Caco-2 (cell line): Measurements from ENCODE around the gene DLGAP4. TPM values are rescaled to one million over a fixed set of nuclear protein-coding genes. Genes with fewer than 3 reads are reported as not detected.

Experiments
- BruUV-seq: library from RNA; stranded (reverse); fragments of 400-500 nt; replicated peaks from 2 replicates; lab custom pipeline; 2021; lab: Mats Ljungman, UMichigan
- CTCF ChIA-PET: fragments of 300-600 bp; sonication (Branson Sonifier 250); formaldehyde crosslinking; loops from one replicate; lab custom pipeline; 2022; ENCODE audit warnings: antibody characterized with exemption; lab: Charles Lee
- POLR2A ChIA-PET: fragments of 300-600 bp; sonication (Branson Sonifier 250); formaldehyde crosslinking; loops from one replicate; lab custom pipeline; 2022; ENCODE audit warnings: antibody characterized with exemption; lab: Charles Lee
- DNase-seq, 2 experiments: peaks; one replicate each; pipeline versions ENCODE4 v3.0.0 to v3.0.0-alpha.2; 2020 to 2022
- H3K27me3 ChIP-seq: replicated peaks from 2 replicates; pipeline ENCODE4 v1.6.0; 2011; ENCODE audit warnings: low read length; ENCODE audit not compliant: control insufficient read depth, insufficient read depth
- H3K36me3 ChIP-seq: 2 replicates; pipeline ENCODE4 v1.5.1; 2011; ENCODE audit warnings: low read length; ENCODE audit not compliant: control insufficient read depth, insufficient read depth
- H3K4me1 ChIP-seq: fragments of 250-450 bp; sonication (Bioruptor Pico); 2 replicates; pipeline ENCODE4 v1.5.1; 2020; ENCODE audit warnings: mild to moderate bottlenecking
- H3K4me3 ChIP-seq: 2 replicates; pipeline ENCODE4 v1.5.1; 2011; ENCODE audit warnings: low read depth, mild to moderate bottlenecking, control low read depth, low read length
- H3K9me3 ChIP-seq: fragments of 250-450 bp; sonication (Bioruptor Pico); 2 replicates; pipeline ENCODE4 v1.5.1; 2020; ENCODE audit warnings: mild to moderate bottlenecking, moderate library complexity
- H3K27ac Mint-ChIP-seq: one replicate; pipeline ENCODE4 v1.8.0; 2022; ENCODE audit warnings: mixed read lengths; ENCODE audit not compliant: unreplicated experiment
- H3K27me3 Mint-ChIP-seq: one replicate; pipeline ENCODE4 v1.8.0; 2022; ENCODE audit warnings: mixed read lengths; ENCODE audit not compliant: insufficient read depth, unreplicated experiment
- H3K36me3 Mint-ChIP-seq: one replicate; pipeline ENCODE4 v1.8.0; 2022; ENCODE audit warnings: mild to moderate bottlenecking, mixed read lengths; ENCODE audit not compliant: insufficient read depth, unreplicated experiment
- H3K4me1 Mint-ChIP-seq: one replicate; pipeline ENCODE4 v1.8.0; 2022; ENCODE audit warnings: low read depth, mixed read lengths; ENCODE audit not compliant: unreplicated experiment
- H3K4me3 Mint-ChIP-seq: one replicate; pipeline ENCODE4 v1.8.0; 2022; ENCODE audit warnings: mild to moderate bottlenecking, moderate library complexity, mixed read lengths; ENCODE audit not compliant: unreplicated experiment
- H3K9me3 Mint-ChIP-seq: one replicate; pipeline ENCODE4 v1.8.0; 2022; ENCODE audit warnings: mixed read lengths; ENCODE audit not compliant: unreplicated experiment
- CTCF ChIP-seq, 2 experiments: fragments of 200-600 bp in 1 of 2; IDR thresholded peaks; 1 replicate in 1 of 2; 2 replicates in 1 of 2; pipeline versions ENCODE4 v1.5.1 to v1.8.0; 2011 to 2022; ENCODE audit warnings: antibody characterized with exemption in 1 of 2, control low read depth in 1 of 2, inconsistent platforms in 1 of 2, low read depth in 1 of 2, low read length in 1 of 2, mild to moderate bottlenecking in 1 of 2, moderate library complexity in 1 of 2; ENCODE audit not compliant: insufficient read depth in 1 of 2, severe bottlenecking in 1 of 2, unreplicated experiment in 1 of 2
- intact Hi-C: fragments of 100-400 bp; cut with micrococcal nuclease; formaldehyde crosslinking; loops from one replicate; pipeline ENCODE4 v1.10.0; 2022; ENCODE audit not compliant: unreplicated experiment
- total RNA-seq: library from RNA; stranded (reverse); gene quantifications from 2 replicates; pipeline ENCODE4 v1.2.3, GENCODE V29; 2022

The DLGAP4 gene
- total RNA-seq, 1 experiment from 2014 or later: 122 TPM

- DNase-seq: peak in 1 of 2 experiments; percentile 43
- intact Hi-C loops: no loop called here
- no peak for TF ChIP-seq CTCF (IDR thresholded peaks at IDR 0.05; ENCODE audit: insufficient read depth in 1 of 2, low read depth in 1 of 2, low read length in 1 of 2, severe bottlenecking in 1 of 2, unreplicated experiment in 1 of 2)
- Histone ChIP-seq H3K9me3 (no peaks in the 10 kb centered on the region), H3K4me1 (no peaks in the 10 kb centered on the region), H3K4me3 (no peak overlapping the region), H3K36me3 (no peaks in the 10 kb centered on the region), H3K27me3 (no peaks in the 10 kb centered on the region; the same call in none of the 2 replicates)
- ChIA-PET CTCF (no interaction called here), POLR2A (no interaction called here)
- Mint-ChIP-seq H3K27me3 (peaks cover 16% of the 10 kb centered on the region), H3K4me1 (no peaks in the 10 kb centered on the region), H3K4me3 (no peak overlapping the region), H3K9me3 (no peaks in the 10 kb centered on the region), H3K27ac (no peak overlapping the region), H3K36me3 (no peaks in the 10 kb centered on the region)
- BruUV-seq: no TSS peak
Observed at GRCh38 chr20:36340593-36340990, 34.5 kb downstream of the DLGAP4 start.

GRCh38 chr20:36341331-36342020 is 35.3 kb downstream of the DLGAP4 start:
- ChIA-PET CTCF (interaction anchor here (0.7 to 0.9 kb wide), 2 partner anchors 98 to 432 kb away, joined by 3 read pairs; partner anchors contain the start of gene DSN1), POLR2A (no interaction called here)
- no peaks in the 10 kb centered on the region for H3K4me1 ChIP-seq
- H3K4me1 Mint-ChIP-seq: no peaks in the 10 kb centered on the region
- BruUV-seq: no TSS peak
- H3K4me3 Mint-ChIP-seq: no peak overlapping the region
- H3K9me3 ChIP-seq: no peaks in the 10 kb centered on the region
- no peaks in the 10 kb centered on the region for H3K36me3 ChIP-seq
- peaks cover 11% of the 10 kb centered on the region for H3K27me3 Mint-ChIP-seq
- intact Hi-C loops: no loop called here
- no peaks in the 10 kb centered on the region for H3K9me3 Mint-ChIP-seq
- H3K27ac Mint-ChIP-seq: no peak overlapping the region
- no peak for DNase-seq
- H3K4me3 ChIP-seq: no peak overlapping the region
- no peaks in the 10 kb centered on the region for H3K36me3 Mint-ChIP-seq
- TF ChIP-seq CTCF (IDR thresholded peaks at IDR 0.05; ENCODE audit: insufficient read depth in 1 of 2, low read depth in 1 of 2, low read length in 1 of 2, severe bottlenecking in 1 of 2, unreplicated experiment in 1 of 2): no peak
- no peaks in the 10 kb centered on the region; the same call in none of the 2 replicates for H3K27me3 ChIP-seq

GRCh38 chr20:36342331-36343120 is 36.4 kb downstream of the DLGAP4 start:
- no peaks in the 10 kb centered on the region for H3K36me3 Mint-ChIP-seq
- DNase-seq: no peak
- Histone ChIP-seq H3K27me3 (no peaks in the 10 kb centered on the region; the same call in 1 of the 2 replicates), H3K4me1 (no peaks in the 10 kb centered on the region), H3K36me3 (no peaks in the 10 kb centered on the region), H3K9me3 (no peaks in the 10 kb centered on the region), H3K4me3 (no peak overlapping the region)
- H3K9me3 Mint-ChIP-seq: no peaks in the 10 kb centered on the region
- H3K27me3 Mint-ChIP-seq: peaks cover 11% of the 10 kb centered on the region
- H3K4me3 Mint-ChIP-seq: no peak overlapping the region
- TF ChIP-seq CTCF (IDR thresholded peaks at IDR 0.05; ENCODE audit: insufficient read depth in 1 of 2, low read depth in 1 of 2, low read length in 1 of 2, severe bottlenecking in 1 of 2, unreplicated experiment in 1 of 2): no peak
- H3K27ac Mint-ChIP-seq: no peak overlapping the region
- ChIA-PET POLR2A (no interaction called here), CTCF (interaction anchor here (0.7 to 0.9 kb wide), 2 partner anchors 20 to 97 kb away, joined by 3 read pairs; no protein-coding TSS in a partner anchor)
- intact Hi-C loops: no loop called here
- no peaks in the 10 kb centered on the region for H3K4me1 Mint-ChIP-seq
- no TSS peak for BruUV-seq
